ENCODE measurements around the gene BAZ1A.
"Not testable (repeated sequence)": the region's sequence is repeated elsewhere in the genome, so short reads cannot be mapped to it uniquely, and the experiment has no call there.

The BAZ1A gene

DNA sequence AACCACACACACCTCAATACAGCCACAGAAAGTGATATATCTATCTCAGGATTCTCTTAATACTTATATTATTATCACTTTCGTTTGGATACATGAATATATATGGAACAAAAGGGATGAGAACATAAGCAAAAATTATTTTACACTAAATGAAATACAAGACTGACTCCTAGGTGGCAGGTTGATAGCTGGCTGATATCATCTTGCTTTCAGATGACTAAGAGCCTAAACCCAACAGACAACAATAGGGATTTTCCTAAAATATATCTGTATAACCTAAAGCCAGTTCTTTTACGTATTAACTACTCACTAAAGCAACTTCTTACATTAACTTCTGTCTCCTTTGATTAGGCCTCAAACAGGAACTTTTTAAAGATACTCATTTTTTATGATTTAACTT lies 65.1 kb downstream of the BAZ1A start:
- 78% methylated on average over 1 of the region's 2 CpGs for WGBS
- H3K9ac ChIP-seq (ENCODE audit: low read length) = no peak overlapping the region

DNA sequence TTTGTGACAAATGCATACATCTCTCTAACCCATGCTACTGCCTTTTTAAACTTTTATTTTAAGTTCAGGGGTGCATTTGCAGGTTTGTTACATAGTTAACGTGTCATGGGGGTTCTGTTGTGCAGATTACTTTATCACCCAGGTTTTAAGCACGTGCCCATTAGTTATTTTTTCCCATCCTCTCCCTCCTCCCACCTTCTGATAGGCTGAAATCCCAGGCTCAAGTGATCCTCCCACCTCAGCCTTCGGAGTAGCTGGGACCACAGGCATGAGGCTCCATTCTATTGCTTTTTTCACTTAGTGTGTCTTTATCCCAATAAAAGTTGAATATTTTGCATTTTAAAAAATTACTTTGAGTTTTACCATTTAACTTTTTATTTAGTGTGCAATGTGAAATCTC lies 68.9 kb downstream of the BAZ1A start:
- Histone ChIP-seq H3K4me1 (ENCODE audit: control insufficient read depth, insufficient read depth, low read depth, low read length) (no peaks in the 10 kb centered on the region), H2BK120ac (ENCODE audit: low read depth, low read length) (no peak overlapping the region), H3K9me3 (ENCODE audit: control insufficient read depth, low read length) (no peaks in the 10 kb centered on the region), H3K4me2 (ENCODE audit: low read length, poor library complexity, severe bottlenecking) (no peak overlapping the region), H3K4me3 (ENCODE audit: insufficient read depth in 1 of 2, low read depth in 1 of 2, low read length in 2 of 2) (no peak overlapping the region), H3K4ac (ENCODE audit: low read depth in 1 of 2, low read length in 2 of 2) (no peak overlapping the region), H2AFZ (ENCODE audit: low read depth, low read length) (no peak overlapping the region), H3K79me1 (replicated peaks; ENCODE audit: low read length, poor library complexity, severe bottlenecking) (peaks cover 16% of the 10 kb centered on the region), H3K9ac (ENCODE audit: low read length) (no peak overlapping the region), H3K23ac (ENCODE audit: low read length in 2 of 2) (no peak overlapping the region), H3K14ac (ENCODE audit: low read length in 2 of 2) (no peak overlapping the region), H2BK15ac (ENCODE audit: low read depth, poor library complexity, severe bottlenecking) (no peak overlapping the region), H2AK5ac (ENCODE audit: low read length, severe bottlenecking) (no peak overlapping the region), H2BK5ac (ENCODE audit: low read depth, low read length, poor library complexity, severe bottlenecking) (no peak overlapping the region), H3K27me3 (ENCODE audit: control insufficient read depth in 1 of 2, insufficient read depth in 1 of 2, low read length in 2 of 2) (no peaks in the 10 kb centered on the region), H2BK12ac (ENCODE audit: low read length in 2 of 2) (no peak overlapping the region), H3K27ac (ENCODE audit: low read length, poor library complexity, severe bottlenecking) (no peak overlapping the region), H4K91ac (ENCODE audit: low read length) (no peak overlapping the region), H3K18ac (ENCODE audit: low read depth in 1 of 2, low read length in 2 of 2) (no peak overlapping the region), H3K36me3 (ENCODE audit: control insufficient read depth in 1 of 2, insufficient read depth in 2 of 2, low read depth in 1 of 2, low read length in 2 of 2) (peaks cover 10 to 74% of the 10 kb centered on the region in 2 experiments), H4K8ac (ENCODE audit: low read length) (no peak overlapping the region)
- no peak for DNase-seq
- 97% methylated on average over 3 of the region's 3 CpGs for WGBS

More for the DNA sequence above, 65.1 kb downstream of the BAZ1A start:
- Histone ChIP-seq H3K18ac (ENCODE audit: low read depth in 1 of 2, low read length in 2 of 2) (no peak overlapping the region), H3K27ac (ENCODE audit: low read length, poor library complexity, severe bottlenecking) (no peak overlapping the region), H3K27me3 (ENCODE audit: control insufficient read depth in 1 of 2, insufficient read depth in 1 of 2, low read length in 2 of 2) (no peaks in the 10 kb centered on the region), H3K4me1 (ENCODE audit: control insufficient read depth, insufficient read depth, low read depth, low read length) (no peaks in the 10 kb centered on the region), H4K91ac (ENCODE audit: low read length) (no peak overlapping the region), H3K4me3 (ENCODE audit: insufficient read depth in 1 of 2, low read depth in 1 of 2, low read length in 2 of 2) (no peak overlapping the region), H2BK15ac (ENCODE audit: low read depth, poor library complexity, severe bottlenecking) (no peak overlapping the region), H3K9me3 (ENCODE audit: control insufficient read depth, low read length) (no peaks in the 10 kb centered on the region), H4K8ac (ENCODE audit: low read length) (no peak overlapping the region), H3K4me2 (ENCODE audit: low read length, poor library complexity, severe bottlenecking) (no peak overlapping the region), H2BK5ac (ENCODE audit: low read depth, low read length, poor library complexity, severe bottlenecking) (no peak overlapping the region), H2BK120ac (ENCODE audit: low read depth, low read length) (no peak overlapping the region), H2AK5ac (ENCODE audit: low read length, severe bottlenecking) (no peak overlapping the region), H3K4ac (ENCODE audit: low read depth in 1 of 2, low read length in 2 of 2) (no peak overlapping the region), H3K23ac (ENCODE audit: low read length in 2 of 2) (no peak overlapping the region), H3K14ac (ENCODE audit: low read length in 2 of 2) (no peak overlapping the region), H2AFZ (ENCODE audit: low read depth, low read length) (no peak overlapping the region), H3K79me1 (replicated peaks; ENCODE audit: low read length, poor library complexity, severe bottlenecking) (peaks cover 20% of the 10 kb centered on the region), H3K36me3 (ENCODE audit: control insufficient read depth in 1 of 2, insufficient read depth in 2 of 2, low read depth in 1 of 2, low read length in 2 of 2) (peaks cover 10 to 57% of the 10 kb centered on the region in 2 experiments), H2BK12ac (ENCODE audit: low read length in 2 of 2) (no peak overlapping the region)
- DNase-seq = no peak

DNA sequence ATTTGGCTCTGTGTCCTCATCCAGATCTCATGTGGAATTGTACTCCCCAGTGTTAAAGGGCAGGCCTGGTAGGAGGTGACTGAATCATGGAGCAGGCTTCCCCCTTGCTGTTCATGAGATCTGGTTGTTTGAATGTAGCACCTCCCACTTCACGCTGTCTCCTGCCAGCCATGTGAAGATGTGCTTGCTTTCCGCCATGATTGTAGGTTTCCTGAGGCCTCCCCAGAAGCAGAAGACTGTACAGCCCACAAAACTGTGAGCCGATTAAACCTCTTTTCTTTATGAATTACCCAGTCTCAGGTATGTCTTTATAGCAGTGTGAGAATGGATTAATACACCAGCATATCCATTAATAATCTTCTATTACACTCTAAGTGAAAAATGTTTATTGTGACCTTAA lies 70.2 kb downstream of the BAZ1A start:
- H4K8ac ChIP-seq (ENCODE audit: low read length) = no peak overlapping the region
- DNase-seq = no peak
- no peak overlapping the region for H2BK120ac ChIP-seq (ENCODE audit: low read depth, low read length)
- no peak overlapping the region for H2BK15ac ChIP-seq (ENCODE audit: low read depth, poor library complexity, severe bottlenecking)
- H2BK12ac ChIP-seq (ENCODE audit: low read length in 2 of 2) = no peak overlapping the region
- no peak overlapping the region for H3K9ac ChIP-seq (ENCODE audit: low read length)
- H3K4ac ChIP-seq (ENCODE audit: low read depth in 1 of 2, low read length in 2 of 2) = no peak overlapping the region
- H3K4me1 ChIP-seq (ENCODE audit: control insufficient read depth, insufficient read depth, low read depth, low read length) = no peaks in the 10 kb centered on the region
- H2AK5ac ChIP-seq (ENCODE audit: low read length, severe bottlenecking) = no peak overlapping the region
- H4K91ac ChIP-seq (ENCODE audit: low read length) = no peak overlapping the region
- H2BK5ac ChIP-seq (ENCODE audit: low read depth, low read length, poor library complexity, severe bottlenecking) = no peak overlapping the region
- H3K18ac ChIP-seq (ENCODE audit: low read depth in 1 of 2, low read length in 2 of 2) = no peak overlapping the region
- H3K79me1 ChIP-seq (replicated peaks; ENCODE audit: low read length, poor library complexity, severe bottlenecking) = peaks cover 13% of the 10 kb centered on the region
- H3K23ac ChIP-seq (ENCODE audit: low read length in 2 of 2) = no peak overlapping the region
- H3K27ac ChIP-seq (ENCODE audit: low read length, poor library complexity, severe bottlenecking) = no peak overlapping the region
- H3K27me3 ChIP-seq (ENCODE audit: control insufficient read depth in 1 of 2, insufficient read depth in 1 of 2, low read length in 2 of 2) = no peaks in the 10 kb centered on the region
- H2AFZ ChIP-seq (ENCODE audit: low read depth, low read length) = no peak overlapping the region
- peaks cover 10 to 76% of the 10 kb centered on the region in 2 experiments for H3K36me3 ChIP-seq (ENCODE audit: control insufficient read depth in 1 of 2, insufficient read depth in 2 of 2, low read depth in 1 of 2, low read length in 2 of 2)
- H3K4me2 ChIP-seq (ENCODE audit: low read length, poor library complexity, severe bottlenecking) = no peak overlapping the region
- no peak overlapping the region for H3K14ac ChIP-seq (ENCODE audit: low read length in 2 of 2)
- H3K9me3 ChIP-seq (ENCODE audit: control insufficient read depth, low read length) = no peaks in the 10 kb centered on the region
- H3K4me3 ChIP-seq (ENCODE audit: insufficient read depth in 1 of 2, low read depth in 1 of 2, low read length in 2 of 2) = no peak overlapping the region
- 100% methylated on average over 2 of the region's 3 CpGs for WGBS

GRCh38 chr14:34798861-34799260 lies 76.3 kb downstream of the BAZ1A start:
- H3K9ac ChIP-seq (ENCODE audit: low read length); H2BK15ac ChIP-seq (ENCODE audit: low read depth, poor library complexity, severe bottlenecking); H2AFZ ChIP-seq (ENCODE audit: low read depth, low read length); DNase-seq; H3K4me2 ChIP-seq (ENCODE audit: low read length, poor library complexity, severe bottlenecking); H3K4me3 ChIP-seq (ENCODE audit: insufficient read depth in 1 of 2, low read depth in 1 of 2, low read length in 2 of 2); H3K9me3 ChIP-seq (ENCODE audit: control insufficient read depth, low read length); H4K8ac ChIP-seq (ENCODE audit: low read length); H3K4me1 ChIP-seq (ENCODE audit: control insufficient read depth, insufficient read depth, low read depth, low read length); H3K14ac ChIP-seq (ENCODE audit: low read length in 2 of 2); H2BK120ac ChIP-seq (ENCODE audit: low read depth, low read length); H3K4ac ChIP-seq (ENCODE audit: low read depth in 1 of 2, low read length in 2 of 2); H2AK5ac ChIP-seq (ENCODE audit: low read length, severe bottlenecking); H3K27me3 ChIP-seq (ENCODE audit: control insufficient read depth in 1 of 2, insufficient read depth in 1 of 2, low read length in 2 of 2); H3K18ac ChIP-seq (ENCODE audit: low read depth in 1 of 2, low read length in 2 of 2); H3K27ac ChIP-seq (ENCODE audit: low read length, poor library complexity, severe bottlenecking); H3K23ac ChIP-seq (ENCODE audit: low read length in 2 of 2); H2BK5ac ChIP-seq (ENCODE audit: low read depth, low read length, poor library complexity, severe bottlenecking); H4K91ac ChIP-seq (ENCODE audit: low read length); H2BK12ac ChIP-seq (ENCODE audit: low read length in 2 of 2): not testable (repeated sequence)
- Histone ChIP-seq H3K36me3 (ENCODE audit: control insufficient read depth in 1 of 2, insufficient read depth in 2 of 2, low read depth in 1 of 2, low read length in 2 of 2) (peaks cover 22 to 72% of the 10 kb centered on the region in 2 experiments), H3K79me1 (replicated peaks; ENCODE audit: low read length, poor library complexity, severe bottlenecking) (peaks cover 11% of the 10 kb centered on the region)
- WGBS = no CpG with 5 or more reads among the region's 2 CpGs
